ENCODE measurements around the gene RBMS3. TPM values are rescaled to one million over a fixed set of nuclear protein-coding genes. Genes with fewer than 3 reads are reported as not detected.

The RBMS3 gene
- total RNA-seq, 1 donor from 2014 or later = 0.47 TPM

DNA sequence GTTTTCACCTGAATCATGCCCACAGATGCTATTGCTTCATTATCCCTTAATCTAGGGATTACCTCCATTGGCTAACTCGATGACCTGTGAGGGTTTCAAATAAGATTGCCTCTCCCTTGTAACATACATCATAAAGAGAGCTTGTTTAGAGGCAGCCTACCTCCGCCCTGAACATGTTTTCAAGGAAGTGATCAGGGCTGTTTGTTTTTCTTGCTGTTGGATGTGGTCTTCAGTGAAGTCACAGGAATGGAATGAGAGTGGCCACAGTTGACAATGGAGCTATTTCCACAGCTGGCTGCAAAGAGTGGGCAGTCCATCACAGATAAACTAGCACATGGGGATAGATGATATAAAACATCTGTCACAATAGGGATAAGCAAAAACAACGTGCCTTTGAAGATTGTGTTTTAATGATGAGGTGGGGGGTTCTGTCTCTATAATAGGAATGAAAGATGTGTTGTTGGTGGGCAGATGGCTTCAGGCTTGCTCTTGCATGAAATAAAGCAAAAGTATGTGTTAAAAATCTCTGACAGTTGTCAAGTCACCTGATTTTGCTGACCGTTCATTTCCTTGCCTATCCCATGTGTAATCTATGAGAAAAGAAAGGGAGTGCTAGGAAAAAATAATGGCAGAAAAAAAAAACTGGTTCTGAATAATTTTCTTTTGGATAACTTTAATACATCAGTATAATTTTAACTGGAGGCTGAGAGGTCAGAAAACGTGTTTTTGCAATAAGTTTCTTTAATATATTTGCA is 642.3 kb downstream of the RBMS3 start:
- H3K27ac ChIP-seq = no peak overlapping the region

DNA sequence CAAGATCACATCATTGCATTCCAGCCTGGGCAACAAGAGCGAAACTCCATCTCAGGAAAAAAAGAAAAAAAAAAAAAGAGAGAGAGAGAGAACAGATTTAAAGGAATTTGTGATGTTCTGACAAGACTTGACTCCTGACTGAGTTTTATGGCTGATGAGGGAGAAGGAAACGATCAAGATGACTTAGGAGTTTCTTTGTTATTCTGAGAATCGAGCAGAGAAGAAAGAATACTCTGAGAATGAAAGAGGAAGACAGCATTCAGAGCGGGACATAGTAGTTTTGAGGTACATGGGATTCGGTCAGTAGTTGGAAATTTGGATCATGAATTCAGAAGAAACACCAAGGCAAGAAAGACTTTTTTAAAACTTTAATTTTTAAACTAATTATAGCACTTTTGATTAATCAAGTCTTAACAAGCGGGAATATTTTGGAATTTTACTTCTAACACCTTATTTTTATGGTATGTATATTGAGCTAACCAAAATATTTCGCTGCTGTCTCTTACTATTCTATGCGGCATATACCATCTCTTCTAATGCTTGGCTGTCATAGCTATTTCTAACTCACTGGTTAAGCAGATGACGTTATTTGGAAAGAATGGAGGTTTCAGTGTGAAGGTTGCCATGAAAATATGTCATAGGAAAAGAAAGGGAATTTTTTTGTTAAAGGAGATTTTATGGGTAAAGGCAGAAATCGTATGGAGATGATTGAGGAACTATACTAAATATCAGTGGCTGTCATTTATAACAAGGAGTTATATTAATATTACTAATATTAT is 644.1 kb downstream of the RBMS3 start:
- Histone ChIP-seq H3K4me3 (no peak overlapping the region), H4K20me1 (ENCODE audit: low read depth) (no peaks in the 10 kb centered on the region), H3K9ac (no peak overlapping the region), H3K27ac (no peak overlapping the region), H3K4me1 (no peaks in the 10 kb centered on the region), H3K27me3 (no peaks in the 10 kb centered on the region), H3K79me2 (ENCODE audit: low read depth) (no peaks in the 10 kb centered on the region), H3K36me3 (no peaks in the 10 kb centered on the region), H2AFZ (replicated peaks) (no peak overlapping the region), H3K4me2 (no peak overlapping the region), H3K9me3 (ENCODE audit: low read depth) (no peaks in the 10 kb centered on the region), H3F3A (ENCODE audit: low read depth) (no peaks in the 10 kb centered on the region)
- no peak overlapping the region for H3K4me3 Mint-ChIP-seq
- H3K4me1 Mint-ChIP-seq = peaks cover 7% of the 10 kb centered on the region
- no peaks in the 10 kb centered on the region for H3K9me3 Mint-ChIP-seq
- DNase-seq (ENCODE audit: low spot score) = no peak
- TF ChIP-seq EZH2phosphoT487 (IDR thresholded peaks at IDR 0.05) (no peak), EZH2 (IDR thresholded peaks at IDR 0.05) (no peak)
- TF ChIP-seq, protein P1, sequence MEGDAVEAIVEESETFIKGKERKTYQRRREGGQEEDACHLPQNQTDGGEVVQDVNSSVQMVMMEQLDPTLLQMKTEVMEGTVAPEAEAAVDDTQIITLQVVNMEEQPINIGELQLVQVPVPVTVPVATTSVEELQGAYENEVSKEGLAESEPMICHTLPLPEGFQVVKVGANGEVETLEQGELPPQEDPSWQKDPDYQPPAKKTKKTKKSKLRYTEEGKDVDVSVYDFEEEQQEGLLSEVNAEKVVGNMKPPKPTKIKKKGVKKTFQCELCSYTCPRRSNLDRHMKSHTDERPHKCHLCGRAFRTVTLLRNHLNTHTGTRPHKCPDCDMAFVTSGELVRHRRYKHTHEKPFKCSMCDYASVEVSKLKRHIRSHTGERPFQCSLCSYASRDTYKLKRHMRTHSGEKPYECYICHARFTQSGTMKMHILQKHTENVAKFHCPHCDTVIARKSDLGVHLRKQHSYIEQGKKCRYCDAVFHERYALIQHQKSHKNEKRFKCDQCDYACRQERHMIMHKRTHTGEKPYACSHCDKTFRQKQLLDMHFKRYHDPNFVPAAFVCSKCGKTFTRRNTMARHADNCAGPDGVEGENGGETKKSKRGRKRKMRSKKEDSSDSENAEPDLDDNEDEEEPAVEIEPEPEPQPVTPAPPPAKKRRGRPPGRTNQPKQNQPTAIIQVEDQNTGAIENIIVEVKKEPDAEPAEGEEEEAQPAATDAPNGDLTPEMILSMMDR (IDR thresholded peaks at IDR 0.05) = no peak
- no peak overlapping the region for H3K27ac Mint-ChIP-seq
- no peaks in the 10 kb centered on the region for H3K36me3 Mint-ChIP-seq
- peaks cover 4% of the 10 kb centered on the region for H3K27me3 Mint-ChIP-seq (ENCODE audit: insufficient read depth, low read depth)

More for the DNA sequence above, 642.3 kb downstream of the RBMS3 start:
- no peak overlapping the region for H3K27ac Mint-ChIP-seq
- H3K4me1 Mint-ChIP-seq = peaks cover 16% of the 10 kb centered on the region
- no peak overlapping the region for H3K4me3 Mint-ChIP-seq
- Histone ChIP-seq H2AFZ (replicated peaks) (no peak overlapping the region), H3K4me3 (no peak overlapping the region), H3K4me1 (no peaks in the 10 kb centered on the region), H3K79me2 (ENCODE audit: low read depth) (no peaks in the 10 kb centered on the region), H4K20me1 (ENCODE audit: low read depth) (no peaks in the 10 kb centered on the region), H3F3A (ENCODE audit: low read depth) (no peaks in the 10 kb centered on the region), H3K4me2 (no peak overlapping the region), H3K36me3 (no peaks in the 10 kb centered on the region), H3K27me3 (no peaks in the 10 kb centered on the region), H3K9me3 (ENCODE audit: low read depth) (no peaks in the 10 kb centered on the region), H3K9ac (no peak overlapping the region)
- no peaks in the 10 kb centered on the region for H3K36me3 Mint-ChIP-seq
- peaks cover 4% of the 10 kb centered on the region for H3K27me3 Mint-ChIP-seq (ENCODE audit: insufficient read depth, low read depth)
- TF ChIP-seq EZH2phosphoT487 (IDR thresholded peaks at IDR 0.05) (no peak), EZH2 (IDR thresholded peaks at IDR 0.05) (no peak)
- TF ChIP-seq, protein P1 (IDR thresholded peaks at IDR 0.05) = no peak
- no peaks in the 10 kb centered on the region for H3K9me3 Mint-ChIP-seq
- no peak for DNase-seq (ENCODE audit: low spot score)

DNA sequence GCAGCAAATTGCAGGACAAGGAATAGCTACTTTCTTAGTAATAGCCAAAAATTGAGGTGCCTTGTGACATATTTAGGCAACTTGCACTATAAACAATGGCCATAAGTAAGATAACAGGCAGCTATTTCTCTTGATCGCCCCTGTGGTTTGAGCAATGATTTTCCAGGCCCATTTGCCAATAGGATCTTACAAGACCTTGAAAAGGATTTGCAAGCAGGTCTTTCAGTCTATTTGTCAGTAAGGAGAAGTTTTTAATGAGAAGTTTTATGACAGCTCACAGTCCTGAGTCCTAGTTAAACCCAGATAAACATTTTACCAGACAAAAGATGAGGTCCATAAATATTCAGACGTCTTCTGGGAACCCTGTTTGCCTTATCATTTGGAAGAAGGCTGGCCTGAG is 645.5 kb downstream of the RBMS3 start:
- H3K9me3 ChIP-seq (ENCODE audit: low read depth) = no peaks in the 10 kb centered on the region
- Mint-ChIP-seq H3K9me3 (no peaks in the 10 kb centered on the region), H3K27ac (no peak overlapping the region), H3K4me3 (no peak overlapping the region), H3K27me3 (ENCODE audit: insufficient read depth, low read depth) (peaks cover 4% of the 10 kb centered on the region), H3K4me1 (peaks cover 4% of the 10 kb centered on the region), H3K36me3 (no peaks in the 10 kb centered on the region)
- DNase-seq (ENCODE audit: low spot score) = no peak
- H3F3A ChIP-seq (ENCODE audit: low read depth) = no peaks in the 10 kb centered on the region
- H3K79me2 ChIP-seq (ENCODE audit: low read depth) = no peaks in the 10 kb centered on the region
- H2AFZ ChIP-seq (replicated peaks) = no peak overlapping the region
- H3K27me3 ChIP-seq = no peaks in the 10 kb centered on the region
- no peaks in the 10 kb centered on the region for H3K36me3 ChIP-seq
- H3K27ac ChIP-seq = no peak overlapping the region
- no peak overlapping the region for H3K4me2 ChIP-seq
- no peak overlapping the region for H3K4me3 ChIP-seq
- no peaks in the 10 kb centered on the region for H4K20me1 ChIP-seq (ENCODE audit: low read depth)
- no peak for TF ChIP-seq EZH2 (IDR thresholded peaks at IDR 0.05)
- H3K4me1 ChIP-seq = no peaks in the 10 kb centered on the region
- H3K9ac ChIP-seq = no peak overlapping the region
